Gastroesophageal sphincter (tissue), 3 donors: ENCODE data around the gene L3MBTL2.

Source experiments
- CTCF ChIP-seq, 4 experiments: fragments of 200-600 bp in 2 of 4; fragments of 450-650 bp in 2 of 4; sonication (generic) in 1 of 4; IDR thresholded peaks; one replicate each; pipeline ENCODE4 v1.5.1; 2017 to 2019; ENCODE audit warnings: antibody characterized with exemption in 4 of 4, mild to moderate bottlenecking in 2 of 4, moderate library complexity in 2 of 4
- POLR2AphosphoS5 ChIP-seq: sonication (generic); formaldehyde crosslinking; IDR thresholded peaks from one replicate; pipeline ENCODE4 v1.6.1; 2017; ENCODE audit warnings: antibody characterized with exemption

- no peak for TF ChIP-seq CTCF (IDR thresholded peaks at IDR 0.05)
- TF ChIP-seq POLR2AphosphoS5, result no peak
These were observed 11.3 kb upstream of the L3MBTL2 start for GRCh38 chr22:41193829-41194228.
